ENCODE results near the gene FOXN3.
A peak's percentile ranks its signal among the peaks of the same experiment; 100 is the strongest.

Gene FOXN3

DNA sequence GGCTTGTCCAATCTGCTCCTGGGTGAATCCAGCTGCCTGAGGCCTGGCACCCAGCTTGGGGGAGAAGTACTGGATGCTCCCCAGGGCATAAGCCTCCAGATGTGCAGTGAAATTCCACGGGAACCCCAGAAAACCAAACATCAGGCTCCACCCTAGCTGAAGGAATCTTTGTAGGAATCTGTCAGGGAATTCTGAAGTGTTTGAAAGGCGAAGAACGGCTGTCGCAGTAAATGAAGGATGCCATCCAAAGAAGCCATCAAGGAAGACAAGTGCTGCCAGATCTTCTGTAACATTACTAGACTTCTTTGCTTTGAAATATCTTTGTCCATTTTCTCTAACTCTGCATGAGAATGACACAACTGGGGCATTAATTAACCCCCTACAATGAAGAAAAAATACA lies 219.4 kb downstream of the FOXN3 start:
- no peak for DNase-seq (ENCODE audit: low spot score)

DNA sequence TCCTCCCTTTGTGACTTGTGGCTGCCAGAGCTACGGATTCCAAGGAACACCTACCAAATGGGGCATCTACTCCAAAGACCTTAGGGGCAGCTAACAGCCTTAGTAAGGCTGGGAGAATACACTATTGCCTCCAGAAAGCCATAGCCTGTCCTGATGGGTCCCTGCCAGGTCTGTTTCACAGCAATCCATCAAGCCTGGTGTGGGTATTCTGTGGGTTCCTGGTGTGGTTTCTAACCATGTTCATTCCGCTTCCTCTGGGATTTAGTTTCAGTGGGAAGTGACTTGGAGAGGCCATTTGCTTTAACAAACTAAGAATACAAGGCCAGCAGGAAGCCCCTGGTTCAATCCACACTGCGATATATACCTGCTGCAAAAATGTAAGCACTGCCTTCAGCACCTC lies 220.5 kb downstream of the FOXN3 start:
- DNase-seq (ENCODE audit: low spot score): no peak

- no peak for DNase-seq (ENCODE audit: low spot score)
These were observed 222.7 kb downstream of the FOXN3 start for GRCh38 chr14:89194376-89194775.

GRCh38 chr14:89190765-89191513 lies 226.1 kb downstream of the FOXN3 start:
- peak; percentile 74 for DNase-seq (ENCODE audit: low spot score)

- no peak for DNase-seq (ENCODE audit: low spot score)
These were observed 228.5 kb downstream of the FOXN3 start for GRCh38 chr14:89188492-89188891.

DNA sequence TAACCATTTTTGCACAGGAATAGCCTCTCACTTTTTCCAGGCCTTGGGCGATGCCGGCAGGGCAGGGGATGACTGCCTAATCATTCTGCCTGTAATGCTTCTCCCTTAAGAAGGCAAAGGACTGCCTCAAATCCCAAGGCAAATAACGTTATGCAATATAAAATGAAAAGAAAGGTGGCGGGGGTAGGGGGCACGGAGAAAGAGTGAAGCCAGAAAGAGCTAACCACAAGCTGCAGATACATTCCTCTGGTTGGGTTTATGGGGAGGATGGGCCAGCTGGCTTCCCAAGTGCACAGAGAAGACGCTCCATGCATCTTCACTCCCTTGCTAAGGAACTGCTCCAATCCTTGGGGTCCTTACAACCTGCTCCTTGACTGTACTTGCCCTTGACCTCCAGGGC lies 229.5 kb downstream of the FOXN3 start:
- DNase-seq (ENCODE audit: low spot score): no peak

DNA sequence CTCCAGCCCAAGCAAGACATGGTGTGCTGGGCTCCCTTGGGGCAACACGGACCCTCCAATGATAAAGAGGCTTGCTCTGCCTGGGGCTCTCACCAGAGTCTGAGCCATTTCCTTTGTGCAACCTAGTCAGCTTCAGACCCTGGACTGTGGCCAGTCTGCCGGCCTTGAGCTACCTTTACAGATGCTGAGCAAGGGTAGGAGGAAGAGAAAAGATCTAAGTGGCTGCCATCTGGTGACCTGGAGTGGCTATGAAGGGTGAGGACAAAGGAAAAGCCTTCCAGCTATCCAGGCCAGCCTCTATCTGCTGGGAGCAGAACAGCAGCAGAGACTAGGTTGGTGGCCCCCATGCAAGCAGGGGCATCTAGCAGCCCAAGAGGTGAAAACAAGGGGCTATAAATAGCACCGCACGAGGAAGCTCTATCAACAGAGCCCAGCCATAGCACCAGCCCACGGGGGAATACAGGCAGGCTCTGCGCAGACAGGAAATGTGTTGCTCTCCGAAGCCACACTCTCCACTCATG lies 230.1 kb downstream of the FOXN3 start:
- DNase-seq (ENCODE audit: low spot score): no peak

GRCh38 chr14:89185919-89186855 lies 230.8 kb downstream of the FOXN3 start:
- DNase-seq (ENCODE audit: low spot score): peak; percentile 58

DNA sequence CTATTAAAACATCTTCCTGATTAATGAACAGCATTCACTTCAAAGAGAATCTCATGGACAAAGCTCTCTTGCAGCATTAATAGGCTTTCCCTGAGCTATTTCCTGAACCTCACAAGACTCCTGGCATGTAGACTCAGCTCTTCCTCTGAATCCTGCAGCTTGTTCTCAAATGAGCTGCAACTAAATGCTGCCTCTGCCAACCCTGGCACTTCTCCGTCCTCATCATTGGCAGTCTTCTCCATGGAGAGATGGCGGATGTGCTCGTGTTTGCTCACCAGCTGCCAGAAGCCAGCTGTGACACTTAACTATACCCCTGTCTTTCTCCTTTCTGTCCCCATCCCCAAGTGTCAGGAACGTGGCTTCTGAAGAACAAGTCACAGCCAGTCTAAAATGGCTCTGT lies 232.1 kb downstream of the FOXN3 start:
- DNase-seq (ENCODE audit: low spot score): peak; percentile 76

- DNase-seq (ENCODE audit: low spot score): no peak
These were observed 234.7 kb downstream of the FOXN3 start for GRCh38 chr14:89182326-89182725.

GRCh38 chr14:89180546-89180945 lies 236.5 kb downstream of the FOXN3 start:
- DNase-seq (ENCODE audit: low spot score): no peak

DNA sequence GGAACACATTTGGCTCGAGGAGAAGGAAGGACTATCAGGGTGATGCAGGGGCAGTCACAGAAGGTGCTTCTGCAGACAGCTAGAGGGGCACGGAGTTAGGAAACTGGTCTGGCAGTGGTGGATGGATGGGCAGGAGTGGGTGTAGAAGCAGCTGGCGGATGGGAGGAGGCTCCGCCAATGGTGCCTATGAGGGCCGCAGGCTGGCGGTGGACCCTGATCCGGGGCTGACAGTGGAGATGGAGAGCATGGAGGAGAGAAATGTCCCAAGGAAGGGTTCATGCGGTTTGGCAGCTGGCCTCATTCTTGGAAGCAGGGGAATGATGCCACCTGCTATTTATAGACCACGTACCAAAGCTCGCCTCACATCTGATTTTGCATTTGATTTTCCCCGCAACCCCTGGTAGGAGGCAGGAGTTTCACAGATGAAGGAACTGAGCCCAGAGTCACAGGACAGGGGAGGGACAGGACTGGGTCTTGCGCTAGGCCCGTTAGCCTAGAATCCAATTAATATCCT lies 237.1 kb downstream of the FOXN3 start:
- DNase-seq (ENCODE audit: low spot score): no peak

DNA sequence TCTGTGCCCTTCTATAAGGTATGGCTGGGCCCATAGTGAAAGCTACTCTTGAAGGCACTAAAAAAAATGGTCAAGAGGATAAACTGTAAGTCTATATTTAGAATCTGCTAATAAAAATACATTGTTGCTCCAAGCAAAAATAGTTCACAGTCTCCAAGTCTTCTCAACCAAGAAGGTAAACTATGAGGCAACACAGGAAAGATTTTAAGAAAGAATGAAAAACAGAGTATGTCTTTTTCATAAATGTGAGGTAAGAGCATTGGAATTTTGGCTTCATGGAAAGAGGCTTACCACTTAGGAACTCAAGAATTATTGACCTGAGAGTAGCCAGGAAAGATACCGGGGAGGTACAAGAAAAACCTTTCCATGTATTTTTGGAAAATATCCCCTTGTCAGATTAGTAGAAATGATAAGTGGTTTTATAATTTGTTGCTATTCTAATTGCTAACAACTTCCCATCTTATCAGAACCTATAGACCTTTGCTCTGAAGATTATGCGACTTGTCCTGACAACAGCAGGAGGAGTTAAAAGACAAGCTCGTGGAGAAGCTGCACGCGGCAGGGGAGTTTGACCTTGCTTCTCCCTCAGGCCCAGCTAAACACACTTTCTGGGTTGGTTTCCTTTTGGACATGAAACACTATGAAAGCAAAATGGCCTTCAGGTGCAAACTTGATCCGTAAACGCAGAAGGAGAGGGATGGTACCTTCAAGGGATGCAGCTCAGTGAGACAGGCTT lies 238.1 kb downstream of the FOXN3 start:
- no peak for DNase-seq (ENCODE audit: low spot score)

DNA sequence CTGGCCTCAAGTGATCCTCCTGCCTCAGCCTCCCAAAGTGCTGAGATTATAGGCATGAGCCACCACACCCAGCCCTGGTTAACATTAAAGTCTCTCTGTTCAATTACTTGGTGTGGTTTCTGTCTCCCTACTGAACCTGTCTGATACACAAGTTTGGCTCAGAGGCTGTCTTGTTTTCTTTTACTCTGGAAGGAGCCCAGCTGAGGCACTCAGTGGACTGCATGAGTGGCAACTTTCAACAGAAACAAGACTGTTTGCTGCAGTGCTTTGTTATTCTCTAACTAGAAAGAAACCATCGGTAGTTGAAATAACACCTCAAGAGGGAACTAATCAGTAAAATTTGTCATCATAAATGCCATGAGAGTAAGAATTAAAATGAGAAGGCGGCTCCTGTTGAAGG lies 238.7 kb downstream of the FOXN3 start:
- DNase-seq (ENCODE audit: low spot score): no peak

GRCh38 chr14:89175881-89176799 lies 240.9 kb downstream of the FOXN3 start:
- no peak for DNase-seq (ENCODE audit: low spot score)

DNA sequence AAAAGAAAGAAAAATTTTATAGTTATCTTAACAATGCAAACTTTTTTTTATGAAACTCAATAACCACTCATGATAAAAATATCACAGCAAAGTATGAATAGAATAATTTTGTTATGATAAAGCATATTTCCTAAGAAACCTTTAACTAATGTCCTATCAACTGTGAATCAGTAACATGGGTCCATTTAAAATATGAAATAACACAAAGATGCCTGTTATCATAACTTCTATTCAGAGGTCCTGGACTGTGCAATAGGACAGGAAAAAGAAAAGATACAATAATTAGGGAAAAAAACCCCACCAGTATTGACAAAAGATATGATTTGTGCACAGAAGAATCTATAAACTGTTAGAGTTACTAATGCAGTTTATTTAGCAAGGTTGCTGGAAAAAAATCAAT lies 245.4 kb downstream of the FOXN3 start:
- no peak for DNase-seq (ENCODE audit: low spot score)

DNA sequence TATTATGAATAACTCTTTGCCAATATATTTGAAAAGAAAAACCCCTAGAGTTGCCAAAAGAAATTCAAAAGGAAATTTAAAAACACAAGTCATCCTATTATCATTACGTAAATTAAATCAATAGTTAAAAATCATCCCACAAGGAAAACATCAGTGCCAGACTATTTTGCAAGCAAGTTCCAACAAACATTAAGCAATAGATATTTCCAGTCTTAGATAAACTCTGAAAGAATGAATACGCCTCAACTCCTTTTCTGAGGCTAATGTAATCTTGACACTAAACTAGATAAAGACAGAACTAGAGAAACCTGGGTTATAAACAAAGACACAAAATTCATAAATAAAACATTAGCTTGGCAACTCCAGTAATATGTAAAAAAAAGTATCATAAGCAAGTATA lies 245.9 kb downstream of the FOXN3 start:
- no peak for DNase-seq (ENCODE audit: low spot score)

GRCh38 chr14:89167705-89168104 lies 249.3 kb downstream of the FOXN3 start:
- no peak for DNase-seq (ENCODE audit: low spot score)

DNA sequence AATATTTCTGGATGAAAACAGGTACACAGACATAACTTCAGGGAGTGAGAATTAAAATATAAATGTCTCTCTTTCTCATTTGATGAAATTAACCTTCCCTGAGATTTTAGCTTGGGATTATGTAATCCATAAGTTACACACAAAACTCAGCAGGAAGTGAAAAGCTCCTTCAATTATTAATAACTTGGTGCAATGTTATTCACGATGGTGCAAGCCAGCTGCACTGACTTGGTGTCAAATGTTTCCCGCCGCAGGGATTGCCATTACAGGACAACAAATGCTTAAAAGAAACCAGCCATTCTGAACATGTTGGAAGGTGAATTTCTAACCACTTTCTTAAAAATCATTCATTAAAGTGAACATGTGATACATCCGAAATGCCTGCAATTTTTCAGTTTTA lies 250.4 kb downstream of the FOXN3 start:
- DNase-seq (ENCODE audit: low spot score): no peak

DNA sequence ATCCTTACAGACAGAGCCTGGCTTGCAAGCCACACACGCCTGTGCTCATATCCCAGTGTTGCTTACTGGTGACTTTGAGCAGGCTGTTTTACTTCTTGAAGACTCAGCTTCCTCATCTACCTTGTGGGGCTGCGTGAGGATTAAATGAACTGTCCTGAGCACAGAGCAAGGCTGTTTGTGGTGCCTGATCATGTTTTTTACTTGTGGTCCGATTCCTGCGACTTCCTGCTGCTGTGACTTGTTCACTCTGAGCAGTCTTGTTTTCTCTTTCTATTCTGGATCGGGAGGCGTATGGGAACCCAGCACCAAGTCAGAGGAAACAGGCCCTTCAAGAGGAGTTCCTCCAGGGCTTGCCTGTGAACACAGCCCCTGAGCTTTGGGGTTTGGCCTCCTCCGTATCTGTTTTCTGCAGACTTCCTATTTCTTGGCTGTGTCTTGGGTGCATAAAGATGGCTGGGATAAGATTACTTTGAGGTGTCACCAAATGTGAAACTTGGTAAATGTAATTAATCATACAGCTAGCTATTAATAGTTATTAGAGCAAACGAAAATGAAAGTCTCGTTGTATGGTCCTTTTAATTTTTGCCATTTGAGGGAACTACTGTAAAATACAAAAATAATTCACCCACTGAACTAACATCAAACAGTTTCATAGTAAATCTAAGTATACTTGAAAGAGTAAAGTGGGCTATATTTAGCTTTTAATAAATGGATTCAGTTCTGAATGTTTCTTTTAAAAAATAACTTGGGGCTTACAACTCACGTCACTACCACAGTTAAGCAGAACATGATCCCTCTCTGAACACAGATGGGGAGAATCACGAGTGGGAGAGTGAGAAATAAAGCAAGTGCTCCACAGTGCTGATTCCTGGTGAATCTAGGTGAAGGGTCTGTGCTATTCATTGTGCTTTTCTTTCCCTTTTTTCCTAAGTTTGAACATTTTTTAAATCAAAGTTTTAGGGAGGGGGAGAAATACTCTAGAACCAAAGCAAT lies 251.5 kb downstream of the FOXN3 start:
- DNase-seq (ENCODE audit: low spot score): peak; percentile 60
